OCI-LY1 (cell line): Measurements from ENCODE around the gene ENPP3.

Experiments
- H2AFZ ChIP-seq: fragments of 200-600 bp; sonication (generic), shearing (Covaris generic); 2 replicates; pipeline ENCODE4 v1.6.0; 2014; ENCODE audit warnings: antibody characterized with exemption, mild to moderate bottlenecking, low read length
- H3F3A ChIP-seq: fragments of 200-600 bp; sonication (generic), shearing (Covaris generic); 2 replicates; pipeline ENCODE4 v1.6.0; 2014; ENCODE audit warnings: mild to moderate bottlenecking, antibody characterized with exemption, low read length, moderate library complexity; ENCODE audit not compliant: insufficient read depth
- H3K27ac ChIP-seq: fragments of 200-600 bp; sonication (generic); 2 replicates; pipeline ENCODE4 v1.5.1; 2014; ENCODE audit warnings: low read length, mixed run types, mild to moderate bottlenecking, low read depth; ENCODE audit not compliant: poor library complexity, severe bottlenecking
- H3K27me3 ChIP-seq: fragments of 200-600 bp; sonication (generic); 2 replicates; pipeline ENCODE4 v1.6.0; 2014; ENCODE audit warnings: antibody characterized with exemption, mild to moderate bottlenecking, low read length, moderate library complexity; ENCODE audit not compliant: insufficient read depth
- H3K36me3 ChIP-seq: fragments of 200-600 bp; sonication (generic); 2 replicates; pipeline ENCODE4 v1.6.1; 2014; ENCODE audit warnings: mild to moderate bottlenecking, antibody characterized with exemption, low read length, moderate library complexity, mixed read lengths; ENCODE audit not compliant: insufficient read depth
- H3K4me1 ChIP-seq: fragments of 200-600 bp; sonication (generic); 2 replicates; pipeline ENCODE4 v1.5.1; 2014; ENCODE audit warnings: mild to moderate bottlenecking, low read length, moderate library complexity; ENCODE audit not compliant: insufficient read depth, severe bottlenecking
- H3K4me2 ChIP-seq: fragments of 200-600 bp; sonication (generic), shearing (Covaris generic); 2 replicates; pipeline ENCODE4 v1.6.1; 2014; ENCODE audit warnings: low read length
- H3K4me3 ChIP-seq: fragments of 200-600 bp; sonication (generic); 2 replicates; pipeline ENCODE4 v1.5.1; 2014; ENCODE audit warnings: low read length, low read depth, mild to moderate bottlenecking, mixed read lengths; ENCODE audit not compliant: poor library complexity, severe bottlenecking
- H3K79me2 ChIP-seq: fragments of 200-600 bp; shearing (Covaris generic); 2 replicates; pipeline ENCODE4 v1.6.1; 2016; ENCODE audit warnings: mixed run types, low read length, mixed read lengths; ENCODE audit not compliant: insufficient read depth
- H3K9ac ChIP-seq: fragments of 200-600 bp; sonication (generic), shearing (Covaris generic); 2 replicates; pipeline ENCODE4 v1.6.1; 2014; ENCODE audit warnings: mild to moderate bottlenecking, low read length, mixed read lengths
- H3K9me2 ChIP-seq: fragments of 200-600 bp; sonication (generic), shearing (Covaris generic); 2 replicates; pipeline ENCODE4 v1.6.1; 2014; ENCODE audit warnings: low read depth, mild to moderate bottlenecking, low read length, mixed read lengths
- H3K9me3 ChIP-seq: fragments of 200-600 bp; shearing (Covaris generic); 2 replicates; pipeline ENCODE4 v1.6.1; 2014; ENCODE audit warnings: low read length, mixed read lengths
- H4K20me1 ChIP-seq: fragments of 200-600 bp; sonication (generic), shearing (Covaris generic); 2 replicates; pipeline ENCODE4 v1.6.0; 2016; ENCODE audit warnings: mild to moderate bottlenecking, low read length; ENCODE audit not compliant: insufficient read depth
- CTCF ChIP-seq: fragments of 200-600 bp; sonication (generic), shearing (Covaris generic); IDR thresholded peaks from 2 replicates; pipeline ENCODE4 v1.5.1; 2017; ENCODE audit warnings: mild to moderate bottlenecking, antibody characterized with exemption, low read length, moderate library complexity, mixed read lengths
- EZH2 ChIP-seq: fragments of 200-600 bp; sonication (generic), shearing (Covaris generic); IDR thresholded peaks from 2 replicates; pipeline ENCODE4 v1.8.0; 2017; ENCODE audit warnings: borderline replicate concordance, mixed run types, mild to moderate bottlenecking, antibody characterized with exemption, low read length, moderate library complexity, mixed read lengths

ENPP3 gene

GRCh38 chr6:131773284-131773950, 136.3 kb downstream of the ENPP3 start:
- Histone ChIP-seq H3K4me1 (no peaks in the 10 kb centered on the region), H3F3A (no peaks in the 10 kb centered on the region), H3K9me2 (no peaks in the 10 kb centered on the region), H3K4me3 (no peak overlapping the region), H3K79me2 (no peaks in the 10 kb centered on the region), H3K9ac (no peak overlapping the region), H3K4me2 (no peak overlapping the region), H4K20me1 (no peaks in the 10 kb centered on the region), H3K27ac (no peak overlapping the region), H3K36me3 (no peaks in the 10 kb centered on the region), H2AFZ (no peak overlapping the region), H3K27me3 (no peaks in the 10 kb centered on the region), H3K9me3 (no peaks in the 10 kb centered on the region)
- TF ChIP-seq EZH2 (no peak), CTCF (no peak)

GRCh38 chr6:131775886-131776285, 138.8 kb downstream of the ENPP3 start:
- Histone ChIP-seq H2AFZ (no peak overlapping the region), H3K4me2 (no peak overlapping the region), H3K79me2 (no peaks in the 10 kb centered on the region), H3K9ac (no peak overlapping the region), H3K36me3 (no peaks in the 10 kb centered on the region), H4K20me1 (no peaks in the 10 kb centered on the region), H3K9me2 (no peaks in the 10 kb centered on the region), H3K27ac (no peak overlapping the region), H3K27me3 (no peaks in the 10 kb centered on the region), H3K9me3 (no peaks in the 10 kb centered on the region), H3K4me1 (no peaks in the 10 kb centered on the region), H3F3A (no peaks in the 10 kb centered on the region), H3K4me3 (no peak overlapping the region)
- no peak for TF ChIP-seq EZH2
- no peak for TF ChIP-seq CTCF

- no peaks in the 10 kb centered on the region for H3F3A ChIP-seq
- no peaks in the 10 kb centered on the region for H3K36me3 ChIP-seq
- no peaks in the 10 kb centered on the region for H3K9me3 ChIP-seq
- H3K79me2 ChIP-seq: no peaks in the 10 kb centered on the region
- no peaks in the 10 kb centered on the region for H3K27me3 ChIP-seq
- H3K4me3 ChIP-seq: no peak overlapping the region
- H3K27ac ChIP-seq: no peak overlapping the region
- H3K4me1 ChIP-seq: no peaks in the 10 kb centered on the region
- no peak for TF ChIP-seq EZH2
- TF ChIP-seq CTCF: no peak
- no peak overlapping the region for H3K4me2 ChIP-seq
- H3K9ac ChIP-seq: no peak overlapping the region
- no peaks in the 10 kb centered on the region for H3K9me2 ChIP-seq
- H2AFZ ChIP-seq: no peak overlapping the region
- no peaks in the 10 kb centered on the region for H4K20me1 ChIP-seq
Observed at GRCh38 chr6:131776985-131777384, 139.9 kb downstream of the ENPP3 start.
